GM18870 (cell line): ENCODE data around the gene ARPC1A.
"Not testable (repeated sequence)": the region's sequence is repeated elsewhere in the genome, so short reads cannot be mapped to it uniquely, and the experiment has no call there.

ENCODE experiments used
- ATAC-seq: cut with Tn5 transposase; IDR thresholded peaks from one replicate; pipeline ENCODE4 v1.9.1; 2021; ENCODE audit warnings: moderate library complexity; ENCODE audit not compliant: unreplicated experiment

Gene ARPC1A

GRCh38 chr7:99386584-99387238 is 61.0 kb downstream of the ARPC1A start:
- no peak for ATAC-seq

DNA sequence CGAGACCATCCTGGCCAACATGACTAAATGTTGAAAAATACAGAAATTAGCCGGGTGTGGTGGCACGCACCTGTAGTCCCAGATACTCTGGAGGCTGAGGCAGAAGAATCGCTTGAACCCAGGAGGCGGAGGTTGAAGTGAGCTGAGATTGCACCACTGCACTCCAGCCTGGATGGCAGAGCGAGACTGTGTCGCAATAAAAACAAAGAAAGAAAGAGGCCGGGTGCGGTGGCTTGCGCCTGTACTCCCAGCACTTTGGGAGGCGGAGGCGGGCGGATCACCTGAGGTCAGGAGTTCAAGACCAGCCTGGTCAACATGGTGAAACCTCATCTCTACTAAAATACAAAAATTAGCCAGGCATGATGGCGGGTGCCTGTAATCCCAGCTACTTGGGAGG is 61.5 kb downstream of the ARPC1A start:
- not testable (repeated sequence) for ATAC-seq

- no peak for ATAC-seq
Measured at GRCh38 chr7:99387912-99388311, 62.2 kb downstream of the ARPC1A start.

DNA sequence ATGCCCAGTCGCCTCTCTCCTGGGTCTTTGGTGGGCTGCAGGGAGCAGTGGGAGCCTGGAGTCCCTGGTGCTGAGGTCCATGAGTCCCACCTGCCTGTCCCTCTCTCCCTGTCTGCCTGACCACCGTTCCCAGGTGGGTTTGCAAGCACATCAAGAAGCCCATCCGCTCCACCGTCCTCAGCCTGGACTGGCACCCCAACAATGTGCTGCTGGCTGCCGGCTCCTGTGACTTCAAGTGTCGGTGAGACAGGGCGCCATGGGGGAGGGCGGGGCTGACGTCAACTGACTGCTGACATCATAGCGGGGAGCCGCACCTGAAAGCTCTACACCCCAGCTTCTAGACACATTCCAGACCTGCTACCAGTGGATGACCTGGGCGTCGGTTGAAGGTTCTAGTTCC is 64.1 kb downstream of the ARPC1A start:
- ATAC-seq: no peak

- ATAC-seq: no peak
Measured at GRCh38 chr7:99390941-99391602, 65.4 kb downstream of the ARPC1A start.

DNA sequence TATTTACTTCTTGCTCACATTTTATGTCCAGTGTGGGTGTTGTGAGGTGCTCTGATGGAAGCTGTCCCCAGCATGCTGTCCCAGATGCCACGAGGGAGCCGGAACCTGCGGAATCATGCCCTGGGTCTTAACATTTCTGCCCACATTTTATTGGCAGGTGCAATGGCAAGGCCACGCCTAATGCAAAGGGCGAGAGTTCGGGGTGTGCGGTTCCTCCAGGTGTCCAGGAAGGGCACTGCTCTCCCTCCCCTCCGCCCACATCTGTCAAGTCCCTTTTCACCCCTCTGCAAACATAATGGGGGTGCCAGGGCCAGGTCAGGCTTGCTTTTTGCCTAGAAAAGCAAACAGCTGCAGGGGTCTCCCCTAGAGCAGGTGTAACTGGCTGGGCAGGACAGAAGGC is 66.3 kb downstream of the ARPC1A start:
- ATAC-seq: no peak

DNA sequence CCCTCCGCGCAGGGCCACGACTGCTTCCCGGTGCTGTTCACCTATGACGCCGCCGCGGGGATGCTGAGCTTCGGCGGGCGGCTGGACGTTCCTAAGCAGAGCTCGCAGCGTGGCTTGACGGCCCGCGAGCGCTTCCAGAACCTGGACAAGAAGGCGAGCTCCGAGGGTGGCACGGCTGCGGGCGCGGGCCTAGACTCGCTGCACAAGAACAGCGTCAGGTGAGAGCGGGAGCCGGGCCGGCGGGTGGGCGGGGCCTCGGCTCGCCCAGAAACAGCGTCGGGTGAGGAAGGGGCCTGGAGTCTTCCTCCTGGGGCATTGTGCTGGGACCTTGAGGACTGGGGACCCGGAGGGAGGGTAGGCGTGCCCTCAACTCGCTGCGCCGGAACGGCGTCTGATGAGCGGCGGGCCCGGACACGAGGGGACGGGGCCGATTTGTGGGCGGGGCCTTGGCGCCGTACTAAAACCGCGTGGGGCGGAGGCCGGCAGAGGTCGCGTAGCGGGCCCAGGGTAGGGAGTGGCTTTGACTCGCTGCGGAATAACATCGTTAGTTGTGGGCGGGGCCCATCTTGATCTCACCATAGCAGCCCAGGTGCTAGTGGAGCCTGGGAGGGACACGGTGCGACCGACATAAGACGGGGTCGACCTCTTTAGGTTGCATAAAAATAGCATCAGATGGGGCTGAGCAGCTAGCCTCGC is 67.1 kb downstream of the ARPC1A start:
- no peak for ATAC-seq

DNA sequence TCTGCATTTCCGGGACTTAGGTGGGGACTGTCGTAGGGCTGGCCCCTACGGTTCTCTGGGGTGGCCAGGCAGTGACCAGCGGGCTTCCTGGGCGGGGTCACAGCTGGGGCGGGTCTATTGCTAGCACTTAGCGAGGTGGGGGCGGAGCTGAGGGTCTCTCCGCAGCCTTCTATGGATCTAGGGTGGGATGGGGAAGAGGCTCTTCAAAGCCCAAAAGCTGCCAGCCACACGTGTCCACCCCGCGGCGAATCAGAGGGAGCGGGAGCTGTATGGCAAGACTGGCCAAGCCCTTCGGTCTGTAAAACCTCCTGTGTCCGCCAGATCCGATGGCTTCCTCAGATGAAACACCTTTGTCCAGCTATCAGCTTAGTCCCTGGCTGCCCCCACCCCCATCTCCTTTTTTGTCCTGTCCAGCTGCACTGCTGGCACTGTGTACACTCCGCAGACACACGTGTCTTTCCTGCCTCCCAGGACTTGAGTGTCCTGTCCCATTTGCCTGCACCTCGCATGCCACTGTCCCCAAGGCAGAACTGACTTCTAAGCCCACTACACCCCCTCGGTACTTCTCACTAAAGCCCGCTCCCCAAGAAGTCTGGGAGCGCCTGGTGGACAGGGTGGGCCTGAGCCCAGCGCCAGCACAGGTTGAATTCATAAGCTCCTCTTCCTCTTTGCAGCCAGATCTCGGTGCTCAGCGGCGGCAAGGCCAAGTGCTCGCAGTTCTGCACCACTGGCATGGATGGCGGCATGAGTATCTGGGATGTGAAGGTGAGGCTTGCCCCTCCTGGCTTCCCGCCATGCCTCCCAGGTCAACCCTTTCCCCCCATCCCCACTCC is 67.9 kb downstream of the ARPC1A start:
- ATAC-seq: no peak

DNA sequence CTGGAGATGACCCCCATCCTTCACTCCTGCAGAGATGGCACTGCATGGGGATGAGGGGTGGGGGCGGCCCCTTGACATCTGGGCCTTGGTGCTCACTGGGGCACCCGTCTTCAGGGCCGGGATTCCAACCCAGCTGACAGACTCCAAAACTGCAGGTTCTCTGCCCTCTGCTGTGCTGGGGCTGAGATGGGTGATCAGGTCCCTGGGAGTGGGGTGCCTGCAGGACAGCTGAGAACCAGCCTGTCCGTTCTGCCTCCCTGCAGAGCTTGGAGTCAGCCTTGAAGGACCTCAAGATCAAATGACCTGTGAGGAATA is 68.4 kb downstream of the ARPC1A start:
- ATAC-seq: no peak

GRCh38 chr7:99395616-99396327 is 70.1 kb downstream of the ARPC1A start:
- no peak for ATAC-seq

DNA sequence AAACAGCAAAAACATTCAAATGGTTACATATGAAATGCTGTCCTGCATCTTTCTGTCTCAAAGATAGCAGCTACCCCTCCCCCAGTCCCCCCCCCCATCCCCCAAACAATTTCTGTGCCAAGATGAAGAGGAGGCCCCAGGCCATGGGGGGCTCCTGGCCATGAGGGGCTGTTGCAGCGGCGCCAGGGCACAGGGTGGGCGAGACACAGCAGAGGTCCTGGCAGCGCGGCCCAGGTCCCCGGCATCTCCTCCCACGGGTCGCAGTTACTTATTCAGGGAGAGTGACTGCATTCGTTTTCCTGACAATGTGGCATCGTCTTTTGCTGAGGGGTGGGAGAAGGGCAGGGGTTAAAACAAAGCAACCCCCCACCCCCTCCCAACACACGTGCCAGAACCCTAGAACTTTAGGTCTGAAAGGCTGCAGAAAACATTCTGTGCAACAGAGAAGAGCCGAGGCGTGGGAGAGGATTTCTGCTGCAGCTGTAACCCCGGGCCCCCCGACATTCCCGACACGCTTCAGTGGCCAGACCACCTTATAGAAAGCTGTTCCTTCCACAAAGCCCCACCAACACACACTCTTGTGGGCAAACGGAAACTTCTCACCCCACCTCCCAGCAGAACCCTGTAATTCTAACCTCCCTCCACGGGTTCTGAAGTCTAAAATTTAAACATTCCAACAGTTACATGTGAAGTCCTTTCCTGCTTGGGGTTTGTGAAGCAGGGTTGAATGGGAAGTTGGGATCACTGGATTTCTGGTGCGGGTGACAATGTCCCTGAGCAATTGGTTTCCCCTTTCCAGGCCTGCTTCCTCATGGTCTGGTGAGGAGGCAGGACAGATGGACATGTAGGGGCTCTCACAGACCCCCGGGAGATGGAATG is 71.0 kb downstream of the ARPC1A start:
- no peak for ATAC-seq

GRCh38 chr7:99397297-99397983 is 71.7 kb downstream of the ARPC1A start:
- ATAC-seq: no peak

- ATAC-seq: no peak
Measured at GRCh38 chr7:99398891-99399445, 73.3 kb downstream of the ARPC1A start.

DNA sequence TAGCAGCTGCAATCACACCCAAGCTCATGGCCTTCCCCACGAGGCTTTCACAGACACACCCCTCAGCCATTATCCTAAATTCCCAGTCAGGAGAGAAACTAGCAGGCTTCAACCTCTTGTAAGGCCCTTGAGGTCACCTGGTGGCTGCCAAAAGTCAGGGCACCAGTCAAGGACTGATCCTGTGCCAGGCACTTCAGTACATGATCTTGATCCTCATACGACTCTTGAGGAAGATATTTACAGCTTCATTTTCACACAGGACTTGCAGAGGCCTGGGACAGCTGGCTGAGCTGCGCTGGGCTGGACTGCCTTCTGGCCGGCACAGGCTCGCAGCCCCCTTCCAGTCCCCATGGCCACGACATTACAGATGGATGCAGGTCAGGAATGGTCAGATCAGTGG is 73.9 kb downstream of the ARPC1A start:
- no peak for ATAC-seq

- no peak for ATAC-seq
Measured at GRCh38 chr7:99402854-99403253, 77.2 kb downstream of the ARPC1A start.

GRCh38 chr7:99403764-99404163 is 78.1 kb downstream of the ARPC1A start:
- ATAC-seq: no peak

DNA sequence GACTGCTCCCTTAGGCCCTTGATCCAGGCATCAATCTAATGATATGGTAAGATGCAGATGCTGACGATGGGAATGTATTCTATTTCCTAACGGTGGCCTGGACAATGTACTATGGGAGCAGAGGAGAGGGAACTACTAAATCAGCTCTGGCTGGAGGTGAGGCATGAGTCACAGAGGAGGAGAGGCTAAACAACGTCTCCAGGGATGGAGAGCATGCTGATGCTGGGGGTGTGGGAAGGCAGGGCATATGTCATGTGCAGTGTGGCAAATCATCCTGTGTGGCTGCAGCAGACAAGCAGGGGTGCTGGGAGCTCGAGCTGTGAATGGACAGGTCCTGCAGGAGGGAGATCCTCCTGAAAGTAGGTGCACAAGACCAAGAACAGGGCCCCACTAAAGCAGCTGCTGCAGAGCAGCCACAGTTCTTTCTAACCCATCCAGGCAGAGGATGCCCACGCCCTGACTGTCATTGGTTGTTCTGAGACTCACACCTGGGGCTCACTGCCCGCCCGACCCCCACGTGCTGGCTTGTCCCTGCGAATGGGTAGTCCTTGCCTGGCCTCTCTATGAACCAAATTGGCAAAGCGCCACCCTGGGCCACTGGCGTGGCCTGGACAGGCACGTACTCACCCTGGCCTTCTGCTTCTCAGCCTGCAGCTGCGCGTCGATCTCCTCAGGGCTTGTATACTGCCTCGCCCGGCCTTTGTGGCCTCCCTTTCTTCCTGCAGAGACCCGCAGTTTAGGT is 78.7 kb downstream of the ARPC1A start:
- ATAC-seq: no peak

DNA sequence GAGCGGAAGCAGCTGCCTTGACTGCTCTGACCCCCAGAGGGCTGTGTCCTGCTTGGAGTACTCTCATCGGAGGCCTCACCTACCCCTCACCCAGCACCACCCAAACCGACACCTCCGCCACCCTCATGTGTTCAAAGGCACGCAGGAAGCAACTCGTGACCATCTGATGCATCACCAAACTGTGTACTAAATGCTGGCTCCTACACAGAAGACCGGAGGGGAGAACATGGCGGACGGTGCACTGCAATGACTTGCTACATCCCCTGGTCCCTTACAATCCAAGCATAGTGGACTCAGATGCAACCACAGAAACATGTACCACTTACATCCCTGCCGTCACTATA is 79.3 kb downstream of the ARPC1A start:
- no peak for ATAC-seq

DNA sequence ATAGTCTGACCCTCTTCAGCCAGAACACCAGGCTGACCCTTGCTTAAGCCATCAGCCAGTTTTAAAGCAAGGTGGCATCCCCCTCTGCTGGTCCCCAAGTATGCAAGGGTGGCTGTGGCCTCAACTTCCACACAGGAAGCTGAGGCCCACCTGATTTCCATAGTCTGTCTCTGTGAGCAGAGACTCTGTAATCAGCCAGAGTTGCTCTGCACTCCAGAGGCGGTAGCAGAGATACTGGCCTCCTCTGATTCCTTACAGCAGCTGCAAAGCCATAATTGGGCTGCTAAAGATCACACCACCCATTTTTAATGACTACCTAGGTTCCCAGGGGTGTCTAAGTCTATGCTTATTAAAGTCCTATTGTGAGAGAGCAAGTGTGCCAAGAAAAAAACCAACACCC is 80.9 kb downstream of the ARPC1A start:
- no peak for ATAC-seq
